ENCODE results near the gene BMPR1B.

DNA sequence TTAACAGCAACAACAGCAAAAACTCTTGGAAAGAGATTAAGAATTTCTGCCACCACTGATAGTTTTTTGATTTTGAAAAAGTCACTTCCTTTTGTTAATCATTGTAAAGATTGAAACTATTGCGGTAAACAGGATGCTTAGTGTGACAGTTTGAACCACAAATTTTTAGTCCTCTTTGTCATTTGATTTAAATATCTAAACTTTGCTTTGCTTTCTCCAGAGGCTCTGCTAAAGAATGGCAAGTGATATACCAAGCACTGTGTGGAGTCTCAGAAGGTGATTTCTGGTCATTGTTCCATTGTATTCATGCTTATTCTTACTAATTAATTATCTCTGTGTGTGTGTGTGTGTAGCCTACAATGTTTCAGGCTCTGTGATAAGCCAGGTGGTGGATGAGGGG is 155.6 kb downstream of the BMPR1B start:
- TF ChIP-seq, protein P1, sequence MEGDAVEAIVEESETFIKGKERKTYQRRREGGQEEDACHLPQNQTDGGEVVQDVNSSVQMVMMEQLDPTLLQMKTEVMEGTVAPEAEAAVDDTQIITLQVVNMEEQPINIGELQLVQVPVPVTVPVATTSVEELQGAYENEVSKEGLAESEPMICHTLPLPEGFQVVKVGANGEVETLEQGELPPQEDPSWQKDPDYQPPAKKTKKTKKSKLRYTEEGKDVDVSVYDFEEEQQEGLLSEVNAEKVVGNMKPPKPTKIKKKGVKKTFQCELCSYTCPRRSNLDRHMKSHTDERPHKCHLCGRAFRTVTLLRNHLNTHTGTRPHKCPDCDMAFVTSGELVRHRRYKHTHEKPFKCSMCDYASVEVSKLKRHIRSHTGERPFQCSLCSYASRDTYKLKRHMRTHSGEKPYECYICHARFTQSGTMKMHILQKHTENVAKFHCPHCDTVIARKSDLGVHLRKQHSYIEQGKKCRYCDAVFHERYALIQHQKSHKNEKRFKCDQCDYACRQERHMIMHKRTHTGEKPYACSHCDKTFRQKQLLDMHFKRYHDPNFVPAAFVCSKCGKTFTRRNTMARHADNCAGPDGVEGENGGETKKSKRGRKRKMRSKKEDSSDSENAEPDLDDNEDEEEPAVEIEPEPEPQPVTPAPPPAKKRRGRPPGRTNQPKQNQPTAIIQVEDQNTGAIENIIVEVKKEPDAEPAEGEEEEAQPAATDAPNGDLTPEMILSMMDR (IDR thresholded peaks at IDR 0.05; ENCODE audit: borderline replicate concordance, extremely low read depth, low read length, poor library complexity, severe bottlenecking), result no peak
- no peak for TF ChIP-seq EZH2 (IDR thresholded peaks at IDR 0.05; ENCODE audit: borderline replicate concordance, low read depth, low read length, severe bottlenecking)

Measured in DND-41 (cell line).